Measurements from ENCODE around the gene TP63. TPM values are rescaled to one million over a fixed set of nuclear protein-coding genes. Genes with fewer than 3 reads are reported as not detected.

Gene TP63
- polyA plus RNA-seq, 1 experiment = not detected

DNA sequence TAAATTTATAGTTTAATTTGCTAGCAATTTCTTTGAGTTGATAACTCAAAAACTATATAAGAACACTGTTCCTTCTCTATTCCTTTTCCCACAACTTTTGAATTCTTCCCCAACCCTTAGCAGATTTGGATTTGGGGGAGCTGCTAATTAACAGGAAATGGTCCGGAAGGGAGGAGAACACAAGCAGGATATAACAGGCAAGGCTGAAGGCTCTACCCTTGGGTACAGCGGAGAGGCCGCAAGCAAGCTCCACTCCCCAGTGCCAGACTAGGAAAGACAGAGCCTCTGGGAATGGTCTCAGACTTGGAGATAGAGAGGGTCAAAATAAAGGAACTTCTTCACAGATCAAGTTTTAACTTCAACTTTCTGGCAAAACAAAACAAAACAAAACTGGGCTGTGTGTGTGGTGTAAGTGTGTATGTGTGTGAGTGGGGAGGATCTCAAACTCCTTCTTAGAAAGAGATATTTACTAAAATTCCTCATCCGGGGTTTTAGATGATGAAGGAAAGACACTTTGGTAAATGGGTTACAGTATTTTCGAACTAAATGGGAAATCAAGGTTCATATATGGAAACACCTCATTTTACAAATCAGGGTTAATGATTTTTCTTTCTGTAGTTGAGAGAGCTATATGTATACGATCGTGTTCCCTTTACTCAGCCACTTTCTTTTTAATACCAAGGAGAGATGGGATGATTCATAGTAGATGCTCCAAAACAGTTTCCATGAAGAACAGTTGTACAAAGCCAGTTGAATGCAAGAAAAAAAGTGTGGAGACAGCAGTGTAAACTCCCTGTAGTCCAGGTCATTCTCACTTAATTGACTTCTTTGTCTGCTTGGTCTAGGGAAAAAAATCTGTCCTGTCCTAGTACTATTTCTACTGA, 161.1 kb downstream of the TP63 start:
- no peak for TF ChIP-seq CTCF (IDR thresholded peaks at IDR 0.05; ENCODE audit: low read depth, low read length)
- H3K27me3 ChIP-seq (ENCODE audit: control insufficient read depth, insufficient read depth, low read length) = no peaks in the 10 kb centered on the region
- no peaks in the 10 kb centered on the region for H3K9me3 ChIP-seq (ENCODE audit: control insufficient read depth, insufficient read depth, low read length)
- POLR2A ChIA-PET = no interaction called here
- no peak overlapping the region for H3K27ac ChIP-seq (ENCODE audit: low read depth, low read length)
- CTCF ChIA-PET = no interaction called here
- no peak overlapping the region for H3K4me3 ChIP-seq (ENCODE audit: low read depth, low read length)
- DNase-seq (ENCODE audit: low read depth, low spot score) = no peak

- no peaks in the 10 kb centered on the region for H3K9me3 ChIP-seq (ENCODE audit: control insufficient read depth, insufficient read depth, low read length)
- H3K27ac ChIP-seq (ENCODE audit: low read depth, low read length) = no peak overlapping the region
- TF ChIP-seq CTCF (IDR thresholded peaks at IDR 0.05; ENCODE audit: low read depth, low read length) = no peak
- DNase-seq (ENCODE audit: low read depth, low spot score) = no peak
- H3K4me3 ChIP-seq (ENCODE audit: low read depth, low read length) = no peak overlapping the region
- POLR2A ChIA-PET = no interaction called here
- CTCF ChIA-PET = no interaction called here
- H3K27me3 ChIP-seq (ENCODE audit: control insufficient read depth, insufficient read depth, low read length) = no peaks in the 10 kb centered on the region
Observed at GRCh38 chr3:189794518-189794917, 163.3 kb downstream of the TP63 start.

GRCh38 chr3:189797103-189797750, 166.0 kb downstream of the TP63 start:
- Histone ChIP-seq H3K9me3 (ENCODE audit: control insufficient read depth, insufficient read depth, low read length) (no peaks in the 10 kb centered on the region), H3K27ac (ENCODE audit: low read depth, low read length) (no peak overlapping the region), H3K4me3 (ENCODE audit: low read depth, low read length) (no peak overlapping the region), H3K27me3 (ENCODE audit: control insufficient read depth, insufficient read depth, low read length) (no peaks in the 10 kb centered on the region)
- POLR2A ChIA-PET = no interaction called here
- no peak for TF ChIP-seq CTCF (IDR thresholded peaks at IDR 0.05; ENCODE audit: low read depth, low read length)
- CTCF ChIA-PET = no interaction called here
- DNase-seq (ENCODE audit: low read depth, low spot score) = no peak

- no peak for TF ChIP-seq CTCF (IDR thresholded peaks at IDR 0.05; ENCODE audit: low read depth, low read length)
- no peak for DNase-seq (ENCODE audit: low read depth, low spot score)
- Histone ChIP-seq H3K27me3 (ENCODE audit: control insufficient read depth, insufficient read depth, low read length) (no peaks in the 10 kb centered on the region), H3K9me3 (ENCODE audit: control insufficient read depth, insufficient read depth, low read length) (no peaks in the 10 kb centered on the region), H3K27ac (ENCODE audit: low read depth, low read length) (no peak overlapping the region), H3K4me3 (ENCODE audit: low read depth, low read length) (no peak overlapping the region)
- CTCF ChIA-PET = no interaction called here
- POLR2A ChIA-PET = no interaction called here
Observed at GRCh38 chr3:189799366-189799765, 168.2 kb downstream of the TP63 start.

GRCh38 chr3:189800436-189800835, 169.2 kb downstream of the TP63 start:
- H3K27ac ChIP-seq (ENCODE audit: low read depth, low read length) = no peak overlapping the region
- POLR2A ChIA-PET = no interaction called here
- no peak overlapping the region for H3K4me3 ChIP-seq (ENCODE audit: low read depth, low read length)
- H3K27me3 ChIP-seq (ENCODE audit: control insufficient read depth, insufficient read depth, low read length) = no peaks in the 10 kb centered on the region
- no peak for TF ChIP-seq CTCF (IDR thresholded peaks at IDR 0.05; ENCODE audit: low read depth, low read length)
- DNase-seq (ENCODE audit: low read depth, low spot score) = no peak
- CTCF ChIA-PET = no interaction called here
- H3K9me3 ChIP-seq (ENCODE audit: control insufficient read depth, insufficient read depth, low read length) = no peaks in the 10 kb centered on the region

Measured in AG04450 (cell line).